ENCODE measurements around the gene RENBP. TPM values are rescaled to one million over a fixed set of nuclear protein-coding genes. Genes with fewer than 3 reads are reported as not detected.

The RENBP gene
- total RNA-seq, 1 experiment from 2014 or later = 0.08 TPM

GRCh38 chrX:153921070-153921469, 23.4 kb downstream of the RENBP start:
- DNase-seq (ENCODE audit: low spot score) = no peak

GRCh38 chrX:153920546-153920945, 23.9 kb downstream of the RENBP start:
- no peak for DNase-seq (ENCODE audit: low spot score)

GRCh38 chrX:153919281-153919680, 25.2 kb downstream of the RENBP start:
- DNase-seq (ENCODE audit: low spot score) = no peak

GRCh38 chrX:153917869-153918268, 26.6 kb downstream of the RENBP start:
- DNase-seq (ENCODE audit: low spot score) = no peak

- DNase-seq (ENCODE audit: low spot score) = no peak
These were observed 30.7 kb downstream of the RENBP start for GRCh38 chrX:153913701-153914100.

- no peak for DNase-seq (ENCODE audit: low spot score)
These were observed 31.2 kb downstream of the RENBP start for GRCh38 chrX:153913211-153913610.

GRCh38 chrX:153911798-153912197, 32.6 kb downstream of the RENBP start:
- no peak for DNase-seq (ENCODE audit: low spot score)

GRCh38 chrX:153910446-153910845, 34.0 kb downstream of the RENBP start:
- no peak for DNase-seq (ENCODE audit: low spot score)

GRCh38 chrX:153909980-153910360, 34.5 kb downstream of the RENBP start:
- no peak for DNase-seq (ENCODE audit: low spot score)

GRCh38 chrX:153909024-153909979, 35.1 kb downstream of the RENBP start:
- DNase-seq (ENCODE audit: low spot score) = peak; percentile 47

GRCh38 chrX:153908219-153908860, 36.1 kb downstream of the RENBP start:
- no peak for DNase-seq (ENCODE audit: low spot score)

GRCh38 chrX:153907456-153907855, 37.0 kb downstream of the RENBP start:
- no peak for DNase-seq (ENCODE audit: low spot score)

- no peak for DNase-seq (ENCODE audit: low spot score)
These were observed 38.1 kb downstream of the RENBP start for GRCh38 chrX:153906126-153906917.

- no peak for DNase-seq (ENCODE audit: low spot score)
These were observed 38.9 kb downstream of the RENBP start for GRCh38 chrX:153905481-153906095.

GRCh38 chrX:153903991-153904957, 40.2 kb downstream of the RENBP start, which contains the start of gene AVPR2:
AVPR2 (plus strand) TSS chrX:153904673; CDS start chrX:153905146, 473 bp downstream.
- DNase-seq (ENCODE audit: low spot score) = no peak

GRCh38 chrX:153903238-153903980, 41.0 kb downstream of the RENBP start:
- no peak for DNase-seq (ENCODE audit: low spot score)

- no peak for DNase-seq (ENCODE audit: low spot score)
These were observed 42.1 kb downstream of the RENBP start for GRCh38 chrX:153902385-153902784.

GRCh38 chrX:153901753-153902140, 42.7 kb downstream of the RENBP start:
- DNase-seq (ENCODE audit: low spot score) = no peak

Measured in HT-29 (cell line).